HCT116 (cell line): ENCODE measurements around the gene SLC5A5. TPM values are rescaled to one million over a fixed set of nuclear protein-coding genes. Genes with fewer than 3 reads are reported as not detected.

Source experiments
- ATAC-seq: fragments of 200-7000 bp; cut with Tn5 transposase; 2 replicates; pipeline ENCODE4 v1.9.1; 2020; ENCODE audit warnings: mild to moderate bottlenecking, moderate library complexity
- BruUV-seq: library from RNA; stranded (reverse); fragments of 400-500 nt; replicated peaks from 2 replicates; lab custom pipeline; 2021; lab: Mats Ljungman, UMichigan
- CTCF ChIA-PET: fragments of 300-600 bp; sonication (Branson Sonifier 250); formaldehyde crosslinking; loops from one replicate; lab custom pipeline; 2021; ENCODE audit warnings: antibody characterized with exemption; lab: Charles Lee
- POLR2A ChIA-PET: fragments of 300-600, 350-600 bp; sonication (Branson Sonifier 250); formaldehyde crosslinking; loops from one replicate; lab custom pipeline; 2021; ENCODE audit warnings: antibody characterized with exemption; lab: Charles Lee
- RAD21 ChIA-PET, 2 experiments: fragments of 300-600 bp; sonication (Branson Sonifier 250); formaldehyde crosslinking; loops; one replicate each; lab custom pipeline; 2023; ENCODE audit warnings: low total read pairs in 2 of 2; ENCODE audit not compliant: uncharacterized antibody in 2 of 2, unreplicated experiment in 2 of 2, low non-redundant PET in 1 of 2; lab: Charles Lee
- DNase-seq: peaks from one replicate; pipeline ENCODE4 v3.0.0-alpha.2; 2010; ENCODE audit warnings: low read depth, low spot score
- H2AFZ ChIP-seq: fragments of 200-600 bp; shearing (Covaris generic), sonication (generic); 2 replicates; pipeline ENCODE4 v1.6.1; 2017; ENCODE audit warnings: low read depth, mixed run types, mixed read lengths, antibody characterized with exemption, low read length; ENCODE audit not compliant: poor library complexity, severe bottlenecking
- H3K27ac ChIP-seq: 2 replicates; pipeline ENCODE4 v1.5.1; 2012; ENCODE audit warnings: low read depth, low read length
- H3K27me3 ChIP-seq: fragments of 200-600 bp; sonication (generic); 2 replicates; pipeline ENCODE4 v1.6.1; 2016; ENCODE audit warnings: mixed run types, low read length, mixed read lengths; ENCODE audit not compliant: insufficient read depth
- H3K36me3 ChIP-seq, 2 experiments: fragments of 200-500 bp in 1 of 2; fragments of 200-600 bp in 1 of 2; sonication (Bioruptor generic) in 1 of 2; sonication (generic) in 1 of 2; 2 replicates each; pipeline versions ENCODE4 v1.5.1 to v1.6.1; 2014 to 2016; ENCODE audit warnings: low read length in 2 of 2, inconsistent platforms in 1 of 2, mixed read lengths in 1 of 2, mixed run types in 1 of 2; ENCODE audit not compliant: insufficient read depth in 2 of 2, control insufficient read depth in 1 of 2
- H3K4me1 ChIP-seq, 2 experiments: fragments of 200-600 bp in 1 of 2; sonication (generic) in 1 of 2; 2 replicates each; pipeline versions ENCODE4 v1.5.1 to v1.6.1; 2012 to 2017; ENCODE audit warnings: low read length in 2 of 2, inconsistent platforms in 1 of 2, mild to moderate bottlenecking in 1 of 2, mixed read lengths in 1 of 2, mixed run types in 1 of 2, moderate library complexity in 1 of 2; ENCODE audit not compliant: insufficient read depth in 2 of 2, control insufficient read depth in 1 of 2
- H3K4me2 ChIP-seq: fragments of 200-600 bp; sonication (generic); 2 replicates; pipeline ENCODE4 v1.6.1; 2017; ENCODE audit warnings: mixed run types, low read length, mixed read lengths
- H3K4me3 ChIP-seq, 2 experiments: fragments of 200-600 bp in 1 of 2; sonication (generic) in 1 of 2; replicated peaks in 1 of 2; 2 replicates each; pipeline ENCODE4 v1.5.1; 2011 to 2016; ENCODE audit warnings: low read length in 2 of 2, control low read depth in 1 of 2, low read depth in 1 of 2, mild to moderate bottlenecking in 1 of 2, mixed read lengths in 1 of 2, mixed run types in 1 of 2
- H3K79me2 ChIP-seq: fragments of 200-600 bp; sonication (generic); 2 replicates; pipeline ENCODE4 v1.6.1; 2017; ENCODE audit warnings: mild to moderate bottlenecking, mixed run types, low read length, moderate library complexity, mixed read lengths; ENCODE audit not compliant: insufficient read depth
- H3K9ac ChIP-seq: fragments of 200-600 bp; sonication (generic); 2 replicates; pipeline ENCODE4 v1.6.1; 2016; ENCODE audit warnings: low read length, mixed read lengths
- H3K9me2 ChIP-seq: fragments of 200-600 bp; sonication (generic), shearing (Covaris generic); 2 replicates; pipeline ENCODE4 v1.6.1; 2017; ENCODE audit warnings: mixed run types, mild to moderate bottlenecking, moderate library complexity; ENCODE audit not compliant: insufficient read depth
- H3K9me3 ChIP-seq, 2 experiments: fragments of 200-500 bp in 1 of 2; fragments of 200-600 bp in 1 of 2; sonication (Bioruptor generic) in 1 of 2; sonication (generic) in 1 of 2; 2 replicates each; pipeline ENCODE4 v1.6.1; 2014 to 2017; ENCODE audit warnings: low read length in 2 of 2, mixed read lengths in 2 of 2, inconsistent platforms in 1 of 2, low read depth in 1 of 2, mild to moderate bottlenecking in 1 of 2, mixed run types in 1 of 2, moderate library complexity in 1 of 2; ENCODE audit not compliant: control insufficient read depth in 1 of 2, insufficient read depth in 1 of 2
- H4K20me1 ChIP-seq: fragments of 200-600 bp; sonication (generic), shearing (Covaris generic); 2 replicates; pipeline ENCODE4 v1.6.1; 2017; ENCODE audit warnings: mixed run types, mild to moderate bottlenecking, moderate library complexity; ENCODE audit not compliant: insufficient read depth
- ATF3 ChIP-seq: IDR thresholded peaks from 2 replicates; pipeline ENCODE4 v1.6.1; 2012
- EGR1 ChIP-seq: IDR thresholded peaks from 2 replicates; pipeline ENCODE4 v1.6.1; 2012; ENCODE audit warnings: low read depth
- ELF1 ChIP-seq: IDR thresholded peaks from 2 replicates; pipeline ENCODE4 v1.6.1; 2012; ENCODE audit warnings: low read depth, borderline replicate concordance
- EZH2phosphoT487 ChIP-seq: fragments of 200-600 bp; IDR thresholded peaks from 2 replicates; pipeline ENCODE4 v1.6.1; 2018; ENCODE audit warnings: antibody characterized with exemption, borderline replicate concordance
- FOSL1 ChIP-seq: IDR thresholded peaks from 2 replicates; pipeline ENCODE4 v1.6.1; 2012; ENCODE audit warnings: low read depth
- JUND ChIP-seq: IDR thresholded peaks from 2 replicates; pipeline ENCODE4 v1.6.1; 2012
- MAX ChIP-seq: IDR thresholded peaks from 2 replicates; pipeline ENCODE4 v1.6.1; 2012
- POLR2AphosphoS5 ChIP-seq: IDR thresholded peaks from 2 replicates; pipeline ENCODE4 v1.6.1; 2011; ENCODE audit warnings: mild to moderate bottlenecking, low read depth, low read length, moderate library complexity
- RAD21 ChIP-seq: IDR thresholded peaks from 2 replicates; pipeline ENCODE4 v1.6.1; 2012; ENCODE audit warnings: low read depth, mild to moderate bottlenecking
- REST ChIP-seq: IDR thresholded peaks from 2 replicates; pipeline ENCODE4 v1.6.1; 2012; ENCODE audit warnings: low read depth
- SP1 ChIP-seq: IDR thresholded peaks from 2 replicates; pipeline ENCODE4 v1.6.1; 2012; ENCODE audit warnings: low read depth
- SRF ChIP-seq: IDR thresholded peaks from 2 replicates; pipeline ENCODE4 v1.6.1; 2012; ENCODE audit warnings: low read depth
- YY1 ChIP-seq: IDR thresholded peaks from 2 replicates; pipeline ENCODE4 v1.6.1; 2011; ENCODE audit warnings: low read length, low read depth, moderate library complexity, mild to moderate bottlenecking; ENCODE audit not compliant: insufficient replicate concordance; ENCODE audit errors: extremely low read depth
- ZBTB33 ChIP-seq: IDR thresholded peaks from 2 replicates; pipeline ENCODE4 v1.6.1; 2011; ENCODE audit warnings: mild to moderate bottlenecking, low read length, moderate library complexity; ENCODE audit not compliant: insufficient replicate concordance; ENCODE audit errors: extremely low read depth
- intact Hi-C: fragments of 100-400 bp; cut with micrococcal nuclease; formaldehyde crosslinking; loops from 2 replicates; pipeline ENCODE4 v1.10.0; 2022
- total RNA-seq: library from RNA; stranded (reverse); gene quantifications from one replicate; pipeline ENCODE4 v1.2.1, GENCODE V29; 2021; ENCODE audit not compliant: unreplicated experiment

Gene SLC5A5
- total RNA-seq, 1 experiment from 2014 or later: 0.59 TPM

GRCh38 chr19:17832443-17833208 is 39.1 kb upstream of the SLC5A5 start:
- H3K79me2 ChIP-seq: no peaks in the 10 kb centered on the region
- no peak for DNase-seq
- no peak overlapping the region for H3K9ac ChIP-seq
- CTCF ChIA-PET: no interaction called here
- H3K4me3 ChIP-seq: no peak overlapping the region
- H3K27me3 ChIP-seq: no peaks in the 10 kb centered on the region
- intact Hi-C loops: no loop called here
- no peak for TF ChIP-seq POLR2AphosphoS5
- TF ChIP-seq ZBTB33: no peak
- TF ChIP-seq JUND: no peak
- no peak for TF ChIP-seq ELF1
- no peak for TF ChIP-seq SP1
- TF ChIP-seq REST: no peak
- TF ChIP-seq EGR1: no peak
- TF ChIP-seq RAD21: no peak
- TF ChIP-seq SRF: no peak
- no peak for TF ChIP-seq MAX
- TF ChIP-seq FOSL1: no peak
- TF ChIP-seq YY1: no peak
- TF ChIP-seq EZH2phosphoT487: no peak
- no peak for TF ChIP-seq ATF3
- TF ChIP-seq, all 23 proteins: peak for 0
- no peak for ATAC-seq
- Histone ChIP-seq H3K4me2 (no peak overlapping the region), H3K36me3 (no peaks in the 10 kb centered on the region), H3K4me1 (peaks cover 15 to 37% of the 10 kb centered on the region in 2 experiments), H3K27ac (no peak overlapping the region), H4K20me1 (no peaks in the 10 kb centered on the region), H3K9me3 (no peaks in the 10 kb centered on the region), H2AFZ (no peak overlapping the region), H3K9me2 (no peaks in the 10 kb centered on the region)
- ChIA-PET RAD21 (no interaction called here), POLR2A (no interaction called here)
- BruUV-seq: no TSS peak
